ENCODE measurements around the gene P2RX6. TPM values are rescaled to one million over a fixed set of nuclear protein-coding genes. Genes with fewer than 3 reads are reported as not detected.
A peak's percentile ranks its signal among the peaks of the same experiment; 100 is the strongest.

The P2RX6 gene
- total and polyA plus RNA-seq, 9 of the 15 experiments (the other 6 are each of a cell fraction or from before 2014, with no cell fraction given), result 0.01 to 3.9 (median 1.5) TPM; not detected in 1

GRCh38 chr22:21000987-21001600, 13.9 kb upstream of the P2RX6 start (continued):
- TF ChIP-seq ZNF408 (CRISPR knock-in tag; IDR thresholded peaks at IDR 0.05; ENCODE audit: low read depth) (peak; percentile 21; the same call in 1 of the 2 replicates), ARID4B (CRISPR knock-in tag; IDR thresholded peaks at IDR 0.05) (no peak), ZNF764 (CRISPR knock-in tag; IDR thresholded peaks at IDR 0.05; ENCODE audit: low read depth) (peak; percentile 78), ZNF318 (IDR thresholded peaks at IDR 0.05; ENCODE audit: borderline replicate concordance in 1 of 2, low read depth in 1 of 2) (no peak), ATF4 (CRISPR knock-in tag; IDR thresholded peaks at IDR 0.05) (peak; percentile 57), DACH1 (IDR thresholded peaks at IDR 0.05; ENCODE audit: partially characterized antibody) (no peak), BRD4 (IDR thresholded peaks at IDR 0.05) (no peak; the same call in none of the 2 replicates), SMAD3 (CRISPR knock-in tag; conservative IDR thresholded peaks at IDR 0.05) (peak; percentile 58), POLR2A (conservative IDR thresholded peaks at IDR 0.05) (no peak), PTTG1 (tag; IDR thresholded peaks at IDR 0.05; ENCODE audit: low read depth) (no peak), E2F3 (CRISPR knock-in tag; IDR thresholded peaks at IDR 0.05) (peak; percentile 60; the same call in 1 of the 2 replicates), ZNF583 (CRISPR knock-in tag; IDR thresholded peaks at IDR 0.05) (0 out of 2 replicates have a peak, but pooled peaks have one; percentile 47), HIVEP1 (CRISPR knock-in tag; IDR thresholded peaks at IDR 0.05) (no peak; the same call in 1 of the 2 replicates), ZNF778 (CRISPR knock-in tag; IDR thresholded peaks at IDR 0.05) (no peak), KLF1 (tag; IDR thresholded peaks at IDR 0.05) (peak; percentile 41; the same call in 1 of the 2 replicates), ZNF436 (CRISPR knock-in tag; IDR thresholded peaks at IDR 0.05) (peak; percentile 56; the same call in 1 of the 2 replicates)

Data from K562 (cell line).